NCI-H82 treated with DMSO at 0.1 percent for 48 hours (cell line): Measurements from ENCODE around the gene PRR18.
"Not testable (repeated sequence)": the region's sequence is repeated elsewhere in the genome, so short reads cannot be mapped to it uniquely, and the experiment has no call there.

Source experiments
- DNase-seq: peaks from one replicate; lab custom pipeline; 2025; ENCODE audit not compliant: unreplicated experiment; lab: John Stamatoyannopoulos, UW

The PRR18 gene

GRCh38 chr6:166308033-166308768 lies at the start of gene PRR18:
PRR18 (minus strand) TSS chr6:166308392; CDS start chr6:166308142, 250 bp downstream.
- DNase-seq: no peak

- no peak for DNase-seq
These were observed 47.4 kb upstream of the PRR18 start for GRCh38 chr6:166355552-166355951.

- DNase-seq: no peak
These were observed 46.8 kb upstream of the PRR18 start for GRCh38 chr6:166354965-166355364.

GRCh38 chr6:166354143-166354542 lies 46.0 kb upstream of the PRR18 start:
- no peak for DNase-seq

- DNase-seq: no peak
These were observed 45.3 kb upstream of the PRR18 start for GRCh38 chr6:166353507-166353906.

GRCh38 chr6:166352923-166353322 lies 44.7 kb upstream of the PRR18 start:
- DNase-seq: no peak

- no peak for DNase-seq
These were observed 43.6 kb upstream of the PRR18 start for GRCh38 chr6:166351715-166352285.

- DNase-seq: no peak
These were observed 40.2 kb upstream of the PRR18 start for GRCh38 chr6:166348305-166348949.

GRCh38 chr6:166346965-166347364 lies 38.8 kb upstream of the PRR18 start:
- DNase-seq: no peak

GRCh38 chr6:166346449-166346848 lies 38.3 kb upstream of the PRR18 start:
- DNase-seq: no peak

GRCh38 chr6:166345672-166346071 lies 37.5 kb upstream of the PRR18 start:
- DNase-seq: not testable (repeated sequence)

GRCh38 chr6:166344921-166345320 lies 36.7 kb upstream of the PRR18 start:
- peak; percentile 48 for DNase-seq

- DNase-seq: no peak
These were observed 36.0 kb upstream of the PRR18 start for GRCh38 chr6:166344240-166344639.

- no peak for DNase-seq
These were observed 34.9 kb upstream of the PRR18 start for GRCh38 chr6:166343150-166343487.

- peak; percentile 40 for DNase-seq
These were observed 34.4 kb upstream of the PRR18 start, which contains the start of gene SFT2D1 for GRCh38 chr6:166342349-166343149. SFT2D1 (minus strand) TSS chr6:166342545; CDS start chr6:166342481, 64 bp downstream.

- DNase-seq: no peak
These were observed 33.8 kb upstream of the PRR18 start for GRCh38 chr6:166341977-166342348.

- DNase-seq: no peak
These were observed 33.3 kb upstream of the PRR18 start for GRCh38 chr6:166341464-166341863.

GRCh38 chr6:166338854-166339253 lies 30.7 kb upstream of the PRR18 start:
- DNase-seq: no peak

GRCh38 chr6:166336847-166337246 lies 28.7 kb upstream of the PRR18 start:
- no peak for DNase-seq

- no peak for DNase-seq
These were observed 27.4 kb upstream of the PRR18 start for GRCh38 chr6:166335378-166336302.
